SK-N-SH treated with all-trans-retinoic acid at 6 μM for 48 hours (cell line): ENCODE results near the gene PRPF31.
A peak's percentile ranks its signal among the peaks of the same experiment; 100 is the strongest.

ENCODE experiments used
- ATAC-seq: fragments of 200-7000 bp; cut with Tn5 transposase; 3 replicates; pipeline ENCODE4 v1.9.1; 2020; ENCODE audit warnings: mild to moderate bottlenecking, moderate library complexity
- ARNTL ChIP-seq: fragments of 450-650 bp; formaldehyde crosslinking; IDR thresholded peaks from 2 replicates; pipeline ENCODE4 v1.5.0; 2020; ENCODE audit warnings: low read depth, mild to moderate bottlenecking, moderate library complexity, borderline replicate concordance
- BACH2 ChIP-seq: fragments of 250-450 bp; sonication (Bioruptor Pico); IDR thresholded peaks from 2 replicates; pipeline ENCODE4 v1.9.0; 2021; ENCODE audit warnings: mild to moderate bottlenecking, borderline replicate concordance
- CREB5 ChIP-seq: fragments of 250-450 bp; sonication (Bioruptor Pico); IDR thresholded peaks from 2 replicates; pipeline ENCODE4 v1.5.1; 2020; ENCODE audit warnings: low read depth, mild to moderate bottlenecking, moderate library complexity
- CSDC2 ChIP-seq: fragments of 250-450 bp; sonication (Bioruptor Pico); IDR thresholded peaks from 2 replicates; pipeline ENCODE4 v1.5.0; 2020; ENCODE audit warnings: mild to moderate bottlenecking, moderate library complexity
- CSRNP3 ChIP-seq: fragments of 250-450 bp; sonication (Bioruptor Pico); IDR thresholded peaks from 2 replicates; pipeline ENCODE4 v1.5.1; 2021; ENCODE audit warnings: mild to moderate bottlenecking, moderate library complexity
- ESRRG ChIP-seq: fragments of 250-450 bp; sonication (Bioruptor Pico); IDR thresholded peaks from 2 replicates; pipeline ENCODE4 v1.6.1; 2021; ENCODE audit warnings: mild to moderate bottlenecking
- GLIS3 ChIP-seq: fragments of 250-450 bp; sonication (Bioruptor Pico); IDR thresholded peaks from 2 replicates; pipeline ENCODE4 v1.5.0; 2020; ENCODE audit warnings: mild to moderate bottlenecking, moderate library complexity
- ISL1 ChIP-seq: fragments of 250-450 bp; sonication (Bioruptor Pico); IDR thresholded peaks from 2 replicates; pipeline ENCODE4 v2.1.2; 2022; ENCODE audit warnings: mild to moderate bottlenecking, moderate library complexity
- OSR1 ChIP-seq: fragments of 250-450 bp; sonication (Bioruptor Pico); IDR thresholded peaks from 2 replicates; pipeline ENCODE4 v1.8.0; 2022; ENCODE audit warnings: moderate library complexity, mild to moderate bottlenecking, inconsistent platforms
- PATZ1 ChIP-seq: fragments of 250-450 bp; sonication (Bioruptor Pico); IDR thresholded peaks from 2 replicates; pipeline ENCODE4 v1.8.0; 2020; ENCODE audit warnings: mild to moderate bottlenecking, moderate library complexity, borderline replicate concordance
- POU6F1 ChIP-seq: fragments of 250-450 bp; sonication (Bioruptor Pico); IDR thresholded peaks from 2 replicates; pipeline ENCODE4 v1.8.0; 2021; ENCODE audit warnings: low read depth, mild to moderate bottlenecking, moderate library complexity, borderline replicate concordance
- PPARA ChIP-seq: fragments of 250-450 bp; sonication (Bioruptor Pico); IDR thresholded peaks from 2 replicates; pipeline ENCODE4 v1.5.0; 2020; ENCODE audit warnings: mild to moderate bottlenecking, borderline replicate concordance
- RARB ChIP-seq: fragments of 250-450 bp; sonication (Bioruptor Pico); IDR thresholded peaks from 2 replicates; pipeline ENCODE4 v1.8.0; 2021; ENCODE audit warnings: mild to moderate bottlenecking, moderate library complexity
- SNAI2 ChIP-seq: fragments of 250-450 bp; sonication (Bioruptor Pico); IDR thresholded peaks from 2 replicates; pipeline ENCODE4 v1.5.0; 2020; ENCODE audit warnings: mild to moderate bottlenecking, moderate library complexity
- TCF4 ChIP-seq: fragments of 250-450 bp; sonication (Bioruptor Pico); IDR thresholded peaks from 2 replicates; pipeline ENCODE4 v1.8.0; 2021; ENCODE audit warnings: mild to moderate bottlenecking, moderate library complexity, borderline replicate concordance
- TOX ChIP-seq: fragments of 250-450 bp; sonication (Bioruptor Pico); IDR thresholded peaks from 2 replicates; pipeline ENCODE4 v1.8.0; 2021; ENCODE audit warnings: mild to moderate bottlenecking, moderate library complexity, borderline replicate concordance
- TSHZ2 ChIP-seq: fragments of 250-450 bp; sonication (Bioruptor Pico); IDR thresholded peaks from 2 replicates; pipeline ENCODE4 v1.5.0; 2020; ENCODE audit warnings: mild to moderate bottlenecking, moderate library complexity
- ZC3H10 ChIP-seq: fragments of 250-450 bp; sonication (Bioruptor Pico); IDR thresholded peaks from 2 replicates; pipeline ENCODE4 v1.5.1; 2021; ENCODE audit warnings: mild to moderate bottlenecking, moderate library complexity
- ZFP3 ChIP-seq: fragments of 250-450 bp; sonication (Bioruptor Pico); IDR thresholded peaks from 2 replicates; pipeline ENCODE4 v1.5.0; 2020; ENCODE audit warnings: mild to moderate bottlenecking, moderate library complexity
- ZFP30 ChIP-seq: fragments of 450-650 bp; formaldehyde crosslinking; IDR thresholded peaks from 2 replicates; pipeline ENCODE4 v1.5.0; 2022; ENCODE audit warnings: mild to moderate bottlenecking, moderate library complexity
- ZNF565 ChIP-seq: fragments of 450-650 bp; formaldehyde crosslinking; conservative IDR thresholded peaks from 2 replicates; pipeline ENCODE4 v1.5.0; 2020; ENCODE audit warnings: low read depth, mild to moderate bottlenecking, moderate library complexity
- ZNF70 ChIP-seq: fragments of 450-650 bp; formaldehyde crosslinking; IDR thresholded peaks from 2 replicates; pipeline ENCODE4 v1.5.0; 2020; ENCODE audit warnings: mild to moderate bottlenecking, moderate library complexity
- ZNF8 ChIP-seq: fragments of 450-650 bp; formaldehyde crosslinking; IDR thresholded peaks from 2 replicates; pipeline ENCODE4 v1.5.0; 2020; ENCODE audit warnings: mild to moderate bottlenecking, moderate library complexity

Gene PRPF31

GRCh38 chr19:54162241-54162805 is 46.8 kb downstream of the PRPF31 start:
- TF ChIP-seq TSHZ2 (CRISPR knock-in tag) (no peak), CREB5 (no peak), ISL1 (CRISPR knock-in tag) (no peak), ZFP3 (no peak), ZFP30 (CRISPR knock-in tag) (no peak), CSDC2 (CRISPR knock-in tag) (no peak), PPARA (CRISPR knock-in tag) (no peak), TCF4 (CRISPR knock-in tag) (no peak), TOX (CRISPR knock-in tag) (no peak), RARB (CRISPR knock-in tag) (no peak), BACH2 (CRISPR knock-in tag) (no peak), ZNF70 (CRISPR knock-in tag) (no peak)
- peak; percentile 0; the same call in 1 of the 3 replicates for ATAC-seq

GRCh38 chr19:54162884-54163283 is 47.3 kb downstream of the PRPF31 start:
- ATAC-seq: no peak
- no peak for TF ChIP-seq SNAI2 (CRISPR knock-in tag)
- TF ChIP-seq ZFP30 (CRISPR knock-in tag): no peak
- TF ChIP-seq GLIS3 (CRISPR knock-in tag): no peak
- TF ChIP-seq ARNTL (CRISPR knock-in tag): no peak
- TF ChIP-seq POU6F1 (CRISPR knock-in tag): no peak
- TF ChIP-seq CREB5: no peak
- no peak for TF ChIP-seq ZNF565 (CRISPR knock-in tag)
- no peak for TF ChIP-seq PATZ1 (CRISPR knock-in tag)
- no peak for TF ChIP-seq TOX (CRISPR knock-in tag)
- no peak for TF ChIP-seq ZC3H10 (CRISPR knock-in tag)

- no peak for ATAC-seq
- TF ChIP-seq ZFP3 (no peak), OSR1 (no peak), TOX (CRISPR knock-in tag) (no peak), CSRNP3 (CRISPR knock-in tag) (no peak), ZNF70 (CRISPR knock-in tag) (no peak), ARNTL (CRISPR knock-in tag) (no peak), SNAI2 (CRISPR knock-in tag) (no peak), ESRRG (no peak), CSDC2 (CRISPR knock-in tag) (no peak), ZC3H10 (CRISPR knock-in tag) (no peak), ZNF8 (CRISPR knock-in tag) (no peak), CREB5 (no peak), PATZ1 (CRISPR knock-in tag) (no peak)
These were observed 49.0 kb downstream of the PRPF31 start for GRCh38 chr19:54164369-54165068.
